GM19438 (cell line): ENCODE data around the gene SLN.
"Not testable (repeated sequence)": the region's sequence is repeated elsewhere in the genome, so short reads cannot be mapped to it uniquely, and the experiment has no call there.

ENCODE experiments used
- ATAC-seq: cut with Tn5 transposase; IDR thresholded peaks from one replicate; pipeline ENCODE4 v1.9.1; 2021; ENCODE audit warnings: low read depth; ENCODE audit not compliant: unreplicated experiment

The SLN gene

DNA sequence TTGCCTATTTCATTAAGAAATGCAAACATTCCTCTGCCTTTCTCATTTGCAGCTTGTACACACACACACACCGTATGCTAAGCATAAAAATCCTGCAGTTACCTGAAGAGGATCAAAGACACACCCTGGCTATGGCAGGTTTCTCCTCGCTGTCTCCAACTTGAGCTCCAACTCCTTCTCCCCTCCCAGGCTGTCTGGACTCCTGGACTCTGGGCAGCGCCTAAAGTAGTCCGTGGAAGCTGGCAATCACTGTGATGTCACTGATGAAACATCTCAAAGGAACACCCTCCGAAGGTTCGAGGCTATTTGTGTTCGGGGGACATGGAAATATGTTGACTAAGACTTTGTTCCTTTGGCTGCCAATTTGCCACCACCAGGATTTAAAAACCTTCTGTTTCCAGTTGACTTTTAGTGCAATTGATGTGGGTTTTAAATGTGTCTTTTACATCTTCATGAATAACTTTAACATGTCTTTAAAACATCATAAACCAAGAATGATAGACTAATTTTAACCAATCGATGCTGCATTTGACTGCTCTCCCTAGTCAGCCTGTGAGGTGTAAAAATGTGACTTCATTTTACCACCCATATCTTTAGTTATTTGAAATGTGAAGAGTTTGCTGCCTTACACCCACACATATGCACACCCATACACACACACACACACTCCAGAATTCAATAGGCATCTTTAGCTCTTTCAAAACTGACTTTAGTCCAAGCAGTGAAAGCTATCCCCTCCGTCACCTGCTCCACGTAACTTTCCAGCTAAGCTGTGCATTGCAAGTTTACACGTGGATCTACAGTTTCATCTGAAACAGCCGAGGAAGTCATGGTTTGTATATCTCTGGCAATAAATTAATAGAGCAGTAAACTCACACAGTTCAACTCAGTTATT, at the start of gene SLN:
SLN (minus strand) TSS at position 196 of the 895 bp plus-strand sequence.
- ATAC-seq = no peak

DNA sequence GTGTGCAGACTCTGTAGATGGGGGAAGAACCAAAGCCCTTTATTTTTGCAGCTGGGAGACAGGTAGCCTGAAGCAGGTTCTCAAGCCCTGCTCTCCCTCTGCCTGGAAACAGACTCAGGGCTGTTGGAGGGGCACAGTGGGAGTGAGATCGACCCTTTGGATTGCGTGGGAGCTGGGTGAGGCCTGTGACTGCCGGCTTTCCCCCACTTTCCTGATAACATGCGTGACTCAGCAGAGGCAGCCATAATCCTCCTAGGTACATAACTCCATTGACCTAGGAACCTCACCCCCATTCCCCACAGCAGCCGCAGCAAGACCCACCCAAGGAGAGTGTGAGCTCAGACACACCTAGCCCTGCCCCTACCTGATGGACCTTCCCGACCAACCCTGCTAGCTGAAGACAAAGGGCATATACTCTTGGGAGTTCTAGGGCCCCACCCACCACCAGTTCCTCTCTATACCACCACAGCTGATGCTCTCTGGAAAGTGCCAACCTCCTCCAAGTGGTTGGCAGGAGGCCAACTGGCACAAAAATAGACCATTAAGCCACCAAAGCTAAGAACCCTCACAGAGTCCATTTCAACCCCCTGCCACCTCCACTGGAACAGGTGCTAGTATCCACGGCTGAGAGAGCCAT, 47.0 kb upstream of the SLN start:
- not testable (repeated sequence) for ATAC-seq

DNA sequence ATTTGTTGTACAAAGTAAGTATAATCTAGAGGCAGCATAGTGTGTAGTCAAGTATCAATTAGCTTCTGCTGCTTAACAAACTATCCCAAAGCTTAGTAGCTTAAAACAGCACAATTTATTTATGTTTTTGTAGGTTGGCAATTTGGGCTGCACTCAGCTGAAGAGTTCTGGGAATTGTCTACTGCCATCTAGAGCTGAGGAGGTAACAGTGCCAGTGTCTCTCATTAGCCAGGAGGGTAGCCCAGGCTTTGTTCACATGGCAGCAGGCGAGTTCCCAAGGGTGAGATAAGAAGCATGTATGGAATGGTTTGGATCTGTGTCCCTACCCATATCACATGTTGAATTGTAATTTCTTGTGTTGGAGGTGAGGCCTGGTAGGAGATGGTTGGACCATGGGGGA, 45.8 kb upstream of the SLN start:
- ATAC-seq = no peak

DNA sequence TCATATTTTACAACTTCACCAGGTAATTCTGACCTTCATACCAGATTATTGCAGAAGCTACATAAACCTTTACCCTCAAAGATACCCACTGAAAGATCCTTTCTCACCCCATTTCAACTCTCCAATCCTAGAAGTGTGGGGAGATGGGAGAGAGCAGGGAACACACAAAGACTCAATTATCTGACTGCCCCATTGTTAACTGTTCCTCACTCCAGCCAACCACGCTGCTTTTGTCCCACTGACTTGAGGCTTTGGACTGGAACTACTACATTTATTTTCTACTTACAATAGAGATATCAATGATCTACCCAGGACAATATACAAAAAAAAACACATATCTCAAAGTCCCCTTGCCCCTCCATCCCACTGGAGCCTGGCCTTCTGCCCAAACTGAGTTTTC, 44.7 kb upstream of the SLN start:
- no peak for ATAC-seq

DNA sequence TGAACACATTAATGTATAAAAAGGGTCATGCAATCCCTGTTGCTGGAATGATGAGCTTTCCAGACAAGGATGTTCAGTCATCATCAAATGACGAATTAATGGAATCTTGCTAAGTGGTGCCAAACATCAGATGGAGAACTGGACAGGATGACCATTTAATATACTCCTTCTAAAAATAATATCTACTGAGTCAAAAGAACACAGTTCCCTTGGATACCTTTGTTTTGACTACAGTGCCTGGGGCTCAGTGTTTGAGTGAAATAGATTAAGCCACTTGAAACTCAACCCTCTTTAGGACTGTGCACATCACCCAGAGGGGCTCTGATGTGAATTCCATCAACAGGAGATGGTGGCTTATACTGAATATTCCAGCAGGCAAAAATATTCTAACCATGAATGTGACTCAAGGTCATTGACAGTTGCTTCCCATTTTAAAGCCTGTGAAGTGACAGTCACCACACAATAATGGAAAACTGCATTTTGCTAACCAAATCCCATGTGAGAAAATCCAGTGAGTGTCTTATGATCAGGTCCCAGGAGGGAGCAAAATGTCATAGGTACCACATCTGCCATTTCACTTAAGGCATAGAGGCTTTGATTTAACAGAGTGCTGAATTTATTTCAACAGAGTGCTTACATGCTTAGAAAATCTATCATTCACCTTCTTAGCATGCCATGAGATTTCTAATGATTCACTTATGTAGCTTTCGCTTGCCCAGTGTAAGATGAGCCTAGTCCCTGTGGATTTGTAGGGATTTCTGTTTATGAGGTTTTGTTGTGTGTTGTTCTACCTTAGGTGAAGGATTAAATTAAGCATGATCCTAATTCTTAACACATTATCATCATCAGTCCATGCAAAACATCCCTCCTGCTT, 41.3 kb upstream of the SLN start:
- ATAC-seq = no peak

DNA sequence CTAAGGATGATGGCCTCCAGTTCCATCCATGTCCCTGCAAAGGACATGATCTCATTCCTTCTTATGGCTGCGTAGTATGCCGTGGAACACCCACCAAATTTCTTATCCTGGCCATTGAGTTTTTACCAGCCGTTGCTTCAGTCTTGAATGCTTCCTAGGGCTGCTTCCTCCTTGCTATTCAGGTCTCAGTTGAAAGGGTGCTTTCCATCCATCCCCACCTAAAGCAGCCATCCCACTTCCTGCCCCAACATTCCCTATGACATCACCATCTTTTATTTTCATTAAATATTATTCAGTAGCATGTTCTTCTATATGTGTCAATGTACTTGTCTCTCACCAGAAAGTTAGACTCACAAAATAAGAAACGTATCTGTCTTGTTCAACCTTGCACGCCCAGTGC, 40.7 kb upstream of the SLN start:
- no peak for ATAC-seq

DNA sequence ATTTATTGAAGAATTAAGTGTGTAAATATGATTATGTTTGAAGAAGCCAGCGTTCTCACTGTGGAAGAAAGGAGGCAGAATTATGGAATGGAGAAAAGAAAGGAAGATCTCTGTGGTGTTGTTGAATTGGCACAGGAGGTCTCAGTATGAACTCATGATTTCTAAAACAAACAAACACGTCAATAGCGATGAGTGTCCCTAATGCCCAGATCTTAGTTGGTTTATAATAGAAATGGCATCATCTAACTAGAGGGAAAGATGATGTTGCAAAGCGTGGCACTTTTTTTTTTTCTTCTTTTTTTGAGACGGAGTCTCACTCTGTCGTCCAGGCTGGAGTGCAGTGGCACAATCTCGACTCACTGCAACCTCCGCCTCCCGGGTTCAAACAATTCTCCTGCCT, 39.2 kb upstream of the SLN start:
- no peak for ATAC-seq

DNA sequence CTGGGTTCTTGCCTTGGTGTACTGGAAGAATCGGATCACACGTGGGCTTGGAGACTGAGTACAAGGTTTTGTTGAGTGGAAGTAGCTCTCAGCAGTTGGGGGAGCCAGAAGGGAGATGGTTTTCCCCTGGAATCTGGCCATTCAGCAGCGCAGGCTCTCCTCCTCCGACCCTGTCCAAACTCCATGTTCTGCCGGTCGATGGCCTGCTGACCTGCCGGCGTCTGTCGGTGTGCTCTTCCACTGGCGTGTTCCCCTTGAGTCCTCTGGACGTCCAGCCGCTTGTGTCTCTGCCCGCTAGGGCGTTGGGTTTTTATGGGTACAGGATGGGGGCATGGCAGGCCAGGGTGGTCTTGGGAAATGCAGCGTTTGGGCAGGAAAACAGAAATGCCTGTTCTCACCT, 38.5 kb upstream of the SLN start:
- no peak for ATAC-seq

DNA sequence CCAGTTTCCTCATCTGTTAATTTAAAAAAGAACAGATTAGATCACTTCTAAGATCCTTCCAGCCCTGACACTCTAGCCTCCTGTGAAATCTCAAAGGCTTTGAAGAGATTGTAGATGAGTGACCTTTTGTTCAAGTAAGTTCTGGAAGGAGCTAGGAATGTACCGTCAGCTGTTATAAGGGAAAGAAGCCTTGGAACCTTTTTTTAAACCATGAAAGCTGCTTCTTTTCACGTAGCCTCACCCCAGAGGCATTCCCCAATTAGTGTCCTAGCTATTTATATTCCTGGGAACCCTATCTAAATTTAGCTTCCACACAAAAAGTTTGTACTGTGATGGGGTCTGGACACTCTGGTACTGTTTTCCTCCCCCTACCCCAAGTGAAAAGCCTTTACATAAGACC, 35.8 kb upstream of the SLN start:
- ATAC-seq = no peak

DNA sequence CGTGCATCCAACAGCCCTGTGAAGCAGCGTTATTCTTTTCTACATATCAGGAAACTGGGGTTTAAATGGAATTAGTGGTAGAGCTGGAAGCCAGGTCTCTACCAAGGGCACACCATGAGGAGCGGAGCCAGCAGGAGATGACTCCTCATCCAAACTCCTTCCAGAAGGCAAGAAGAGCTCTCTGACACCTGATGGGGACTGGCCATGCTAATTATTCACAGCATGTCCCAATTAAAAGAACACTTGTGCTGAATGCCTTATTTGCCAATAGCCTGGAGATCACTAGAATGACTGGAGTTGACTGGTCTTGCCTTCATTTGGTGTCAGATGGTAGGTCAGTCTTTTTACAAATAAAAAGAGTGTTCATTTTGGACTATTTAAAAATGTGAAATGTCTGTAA, 32.9 kb upstream of the SLN start:
- ATAC-seq = no peak

DNA sequence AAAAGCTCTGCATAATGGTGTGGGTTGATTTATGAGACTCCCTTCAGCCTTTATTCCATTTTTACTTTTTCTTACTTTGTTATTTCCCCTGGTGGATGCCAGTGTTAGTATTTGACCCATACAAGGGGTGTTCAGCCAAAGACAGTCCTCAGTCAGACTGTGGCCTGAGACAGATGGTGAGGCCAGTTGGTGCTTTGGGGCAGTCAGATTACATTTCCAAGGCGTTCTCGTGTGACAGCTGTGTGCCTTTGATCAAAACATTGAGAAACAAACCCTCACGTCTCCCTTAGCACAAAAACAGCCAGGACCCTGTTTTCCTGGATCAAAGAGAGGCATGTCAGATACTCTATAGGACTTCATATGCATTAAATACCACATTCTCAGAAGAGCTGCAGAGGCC, 31.3 kb upstream of the SLN start:
- ATAC-seq = no peak

DNA sequence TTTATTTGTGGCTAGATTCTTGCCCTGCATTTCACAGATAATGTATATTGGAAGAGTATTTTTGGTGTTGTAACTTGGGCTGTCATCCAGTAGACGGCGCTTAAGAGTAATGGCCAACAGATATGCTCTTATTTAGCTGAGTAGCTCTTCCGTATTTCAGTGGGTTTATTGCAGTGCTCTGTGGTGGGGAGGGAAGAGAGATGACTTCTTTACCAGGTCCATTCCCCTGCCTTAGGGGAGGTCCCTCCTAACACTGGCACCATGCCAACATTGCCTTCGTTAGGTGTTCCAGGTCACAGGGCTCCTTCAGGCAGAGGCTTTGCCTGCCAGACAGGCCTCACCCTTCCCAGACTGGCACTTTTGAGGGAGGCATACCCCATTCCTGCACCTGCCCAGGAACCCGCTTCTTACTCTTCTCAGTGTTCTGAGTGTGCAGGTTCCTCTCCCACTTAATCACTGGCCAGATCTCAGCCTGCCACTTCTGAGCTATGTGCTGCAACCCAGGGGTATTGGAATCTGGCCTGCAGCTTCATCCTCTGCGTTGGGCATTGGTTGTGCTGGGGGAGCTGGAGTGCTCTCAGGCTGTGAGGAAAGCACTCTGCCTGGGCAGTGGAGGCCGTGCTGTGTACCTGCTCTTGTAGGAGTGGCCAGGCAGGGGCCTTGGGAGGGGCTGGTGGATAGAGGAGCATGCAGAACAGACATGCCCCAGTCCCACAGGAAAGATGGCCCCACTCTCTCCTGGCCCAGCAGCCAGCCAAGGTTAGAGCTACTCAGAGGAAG, 29.4 kb upstream of the SLN start:
- ATAC-seq = peak; percentile 86

DNA sequence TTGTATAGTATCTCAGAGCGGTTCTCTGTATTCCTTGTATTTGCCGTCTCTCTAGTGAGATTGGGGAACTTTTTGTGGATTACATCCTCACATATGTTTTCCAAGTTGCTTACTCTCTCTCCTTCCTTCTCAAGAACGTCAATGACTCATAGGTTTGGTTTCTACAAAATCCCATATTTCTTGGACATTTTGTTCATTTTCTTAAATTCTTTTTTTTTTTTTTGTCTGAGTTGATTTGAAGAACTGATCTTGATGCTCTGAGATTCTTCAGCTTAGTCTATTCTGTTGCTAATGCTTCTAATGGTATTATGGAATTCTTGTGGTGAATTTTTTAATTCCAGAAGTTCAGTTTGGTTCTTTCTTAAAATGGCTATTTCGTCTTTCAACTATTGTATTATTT, 28.4 kb upstream of the SLN start:
- no peak for ATAC-seq

DNA sequence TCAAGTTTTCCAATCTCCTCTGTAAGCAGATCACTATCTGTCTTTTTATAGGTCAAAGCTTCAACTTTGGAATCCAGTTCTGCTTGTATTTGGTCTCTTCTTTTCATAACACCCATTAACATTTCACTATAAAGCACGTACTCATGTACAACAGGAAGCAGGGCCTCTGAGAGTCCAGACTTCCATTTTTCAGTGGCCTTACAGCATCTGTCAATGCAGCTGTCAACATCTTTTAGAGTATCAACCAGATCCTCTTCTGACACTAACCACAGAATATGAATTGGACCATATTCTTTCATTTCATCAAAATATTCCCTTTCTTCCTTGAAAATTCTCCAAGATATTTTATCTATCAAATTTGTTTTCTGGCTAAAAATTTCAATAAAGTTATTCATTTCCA, 24.7 kb upstream of the SLN start:
- ATAC-seq = no peak

DNA sequence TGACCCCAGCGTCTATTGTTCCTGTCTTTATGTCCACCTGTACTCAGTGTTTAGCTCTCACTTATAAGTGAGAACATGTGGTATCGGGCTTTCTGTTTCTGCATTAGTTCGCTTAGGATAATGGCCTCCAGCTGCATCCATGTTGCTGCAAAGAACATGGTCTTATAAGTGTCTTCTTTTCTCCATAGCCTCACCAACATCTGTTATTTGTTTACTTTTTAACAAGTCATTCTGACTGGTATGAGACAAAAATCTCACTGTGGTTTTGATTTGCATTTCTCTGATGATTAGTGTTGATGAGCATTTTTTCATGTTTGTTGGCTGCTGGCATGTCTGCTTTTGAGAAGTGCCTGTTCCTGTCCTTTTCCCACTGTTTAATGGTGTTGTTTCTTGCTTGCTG, 21.7 kb upstream of the SLN start:
- ATAC-seq = no peak

DNA sequence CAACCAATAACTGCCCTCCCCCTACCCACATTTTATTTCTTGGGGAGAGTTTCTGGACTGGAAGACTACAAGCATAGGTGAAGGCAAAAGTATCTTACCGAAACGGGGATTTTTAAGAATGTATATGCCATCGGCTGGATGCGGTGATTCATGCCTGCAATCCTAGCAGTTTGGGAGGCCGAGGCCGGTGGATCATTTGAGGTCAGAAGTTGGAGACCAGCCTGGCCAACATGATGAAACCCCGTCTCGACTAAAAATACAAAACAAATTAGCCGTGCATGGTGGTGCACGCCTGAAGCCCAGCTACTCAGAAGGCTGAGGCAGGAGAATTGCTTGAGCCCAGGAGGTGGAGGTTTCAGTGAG, 20.8 kb upstream of the SLN start:
- ATAC-seq = no peak

DNA sequence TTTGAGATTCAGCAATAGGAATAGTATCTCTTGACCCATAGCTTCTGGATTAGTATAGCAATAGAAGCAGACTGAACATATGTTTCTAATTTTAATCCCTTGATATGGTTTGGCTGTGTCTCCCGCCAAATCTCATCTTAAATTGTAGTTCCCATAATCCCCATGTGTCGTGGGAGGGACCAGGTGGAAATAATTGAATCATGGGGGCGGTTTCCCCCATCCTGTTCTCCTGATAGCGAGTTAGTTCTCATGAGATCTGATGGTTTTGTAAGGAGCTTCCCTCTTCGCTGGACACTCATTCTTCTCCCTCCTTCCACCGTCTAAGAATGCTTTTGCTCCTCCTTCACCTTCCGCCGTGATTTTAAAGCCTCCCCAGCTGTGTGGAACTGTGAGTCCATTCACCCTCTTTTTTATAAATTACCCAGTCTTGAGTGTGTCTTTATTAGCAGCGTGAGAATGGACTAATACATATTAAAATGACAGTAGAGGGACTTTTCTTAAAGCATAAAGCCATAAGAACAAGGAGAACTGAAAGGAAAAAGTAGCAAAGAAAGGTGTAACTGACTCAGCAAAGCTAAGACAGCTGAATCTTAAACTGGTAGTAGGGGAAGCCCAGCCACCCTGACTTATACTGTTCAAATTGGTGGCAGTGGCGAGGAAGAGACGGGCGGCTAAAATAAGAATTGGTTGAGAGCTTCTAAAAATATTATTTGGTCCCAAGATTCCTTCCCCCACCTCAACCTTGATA, 20.3 kb upstream of the SLN start:
- ATAC-seq = no peak

DNA sequence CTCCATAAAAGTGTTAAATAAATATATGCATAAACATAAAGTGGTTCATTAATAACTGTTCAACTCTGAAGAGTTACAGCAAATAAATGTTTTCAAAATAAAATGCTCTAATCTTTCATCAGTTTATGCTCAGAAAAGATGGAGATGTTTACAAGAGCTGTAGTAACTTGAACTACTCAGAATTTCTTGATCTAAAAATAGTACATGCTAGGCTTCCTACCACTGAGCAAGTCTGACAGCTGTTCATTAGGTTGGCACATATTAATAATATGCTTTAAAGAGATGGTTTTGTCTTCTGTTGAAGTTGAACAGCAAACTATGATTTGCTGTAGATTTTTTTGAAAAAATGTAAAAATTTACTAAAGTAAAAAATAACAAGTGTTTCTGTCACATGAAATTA, 10.8 kb upstream of the SLN start:
- no peak for ATAC-seq

DNA sequence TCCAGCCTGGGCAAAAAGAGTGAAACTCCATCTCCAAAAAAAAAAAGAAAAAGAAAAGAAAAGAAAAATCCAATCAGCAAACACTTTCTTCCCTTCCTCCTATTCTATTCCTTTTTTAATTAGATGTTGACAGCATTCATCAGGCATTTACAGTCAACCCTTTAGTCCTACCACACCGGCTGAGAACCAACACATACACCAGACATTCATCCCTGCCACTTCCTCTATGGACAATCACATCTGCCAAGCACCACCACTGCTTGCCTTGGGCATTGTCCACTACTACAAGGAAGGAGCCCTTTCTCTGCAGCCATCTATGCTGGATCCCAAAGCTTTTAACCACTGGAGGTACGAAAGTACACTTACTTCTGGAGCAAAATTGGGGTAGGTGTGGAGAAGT, 9.4 kb upstream of the SLN start:
- ATAC-seq = no peak

DNA sequence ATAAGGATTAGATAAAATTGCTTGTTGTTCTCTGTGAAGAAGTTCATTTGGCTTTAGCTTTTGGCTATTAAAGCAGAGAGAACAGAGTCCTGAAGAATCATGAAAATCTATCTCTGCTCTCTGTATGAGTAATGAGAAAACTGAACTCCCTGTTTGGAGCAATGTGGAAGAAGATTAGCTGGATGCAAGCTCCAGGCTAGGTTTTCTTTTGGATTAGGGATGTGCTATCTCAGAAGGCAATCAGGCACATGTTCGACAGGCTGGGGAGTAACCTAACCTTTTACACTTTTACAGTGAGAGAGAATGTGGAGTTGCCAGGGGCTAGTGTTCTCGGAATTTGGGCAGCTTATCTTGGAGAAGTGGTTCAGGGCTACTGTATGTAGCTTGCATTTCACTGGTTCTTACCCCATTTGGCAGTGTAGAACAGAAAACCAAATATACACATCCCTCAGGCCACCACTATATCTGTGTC, 8.5 kb upstream of the SLN start:
- no peak for ATAC-seq
